Measurements from ENCODE around the gene DDRGK1. TPM values are rescaled to one million over a fixed set of nuclear protein-coding genes. Genes with fewer than 3 reads are reported as not detected.

DDRGK1 gene
- total RNA-seq, 1 experiment from 2014 or later = 22.0 TPM

- no peak for DNase-seq
- H3K79me2 ChIP-seq (ENCODE audit: low read length) = peaks cover 26% of the 10 kb centered on the region
- H2AFZ ChIP-seq (ENCODE audit: low read length) = no peak overlapping the region
- H3K4me3 ChIP-seq (ENCODE audit: low read length) = no peak overlapping the region
- no peaks in the 10 kb centered on the region for H4K20me1 ChIP-seq (ENCODE audit: insufficient read depth, low read depth, low read length)
- H3K9me2 ChIP-seq (replicated peaks; ENCODE audit: insufficient read depth, low read length) = no peaks in the 10 kb centered on the region
- peaks cover 10% of the 10 kb centered on the region for H3K4me1 ChIP-seq (ENCODE audit: low read length)
- no peak overlapping the region for H3K4me2 ChIP-seq (ENCODE audit: low read depth, low read length, poor library complexity, severe bottlenecking)
- no peaks in the 10 kb centered on the region for H3K9me3 ChIP-seq (ENCODE audit: low read length)
- H3K27ac ChIP-seq (ENCODE audit: low read length) = no peak overlapping the region
- no peak overlapping the region for H3K9ac ChIP-seq (ENCODE audit: low read length)
- H3K27me3 ChIP-seq (ENCODE audit: low read length) = no peaks in the 10 kb centered on the region
- peaks cover 15% of the 10 kb centered on the region; the same call in 1 of the 2 replicates for H3K36me3 ChIP-seq (ENCODE audit: insufficient read depth, low read length)
These were observed 4.3 kb downstream of the DDRGK1 start for GRCh38 chr20:3199976-3200755.

GRCh38 chr20:3199206-3199605, 5.3 kb downstream of the DDRGK1 start:
- DNase-seq = no peak
- Histone ChIP-seq H3K27me3 (ENCODE audit: low read length) (no peaks in the 10 kb centered on the region), H3K4me2 (ENCODE audit: low read depth, low read length, poor library complexity, severe bottlenecking) (no peak overlapping the region), H2AFZ (ENCODE audit: low read length) (no peak overlapping the region), H3K79me2 (ENCODE audit: low read length) (peaks cover 25% of the 10 kb centered on the region), H3K9me2 (replicated peaks; ENCODE audit: insufficient read depth, low read length) (no peaks in the 10 kb centered on the region), H3K4me1 (ENCODE audit: low read length) (peaks cover 10% of the 10 kb centered on the region), H3K9me3 (ENCODE audit: low read length) (no peaks in the 10 kb centered on the region), H3K36me3 (ENCODE audit: insufficient read depth, low read length) (peaks cover 15% of the 10 kb centered on the region; the same call in 1 of the 2 replicates), H4K20me1 (ENCODE audit: insufficient read depth, low read depth, low read length) (no peaks in the 10 kb centered on the region), H3K4me3 (ENCODE audit: low read length) (no peak overlapping the region), H3K27ac (ENCODE audit: low read length) (no peak overlapping the region), H3K9ac (ENCODE audit: low read length) (no peak overlapping the region)

- Histone ChIP-seq H3K36me3 (ENCODE audit: insufficient read depth, low read length) (peaks cover 12% of the 10 kb centered on the region), H3K9me3 (ENCODE audit: low read length) (no peaks in the 10 kb centered on the region), H3K27me3 (ENCODE audit: low read length) (no peaks in the 10 kb centered on the region), H3K4me1 (ENCODE audit: low read length) (no peaks in the 10 kb centered on the region), H3K27ac (ENCODE audit: low read length) (no peak overlapping the region), H2AFZ (ENCODE audit: low read length) (no peak overlapping the region), H3K4me3 (ENCODE audit: low read length) (no peak overlapping the region), H3K9me2 (replicated peaks; ENCODE audit: insufficient read depth, low read length) (no peaks in the 10 kb centered on the region), H3K79me2 (ENCODE audit: low read length) (0 out of 2 replicates have a peak, but pooled peaks cover 3% of the 10 kb centered on the region), H3K9ac (ENCODE audit: low read length) (no peak overlapping the region), H3K4me2 (ENCODE audit: low read depth, low read length, poor library complexity, severe bottlenecking) (no peak overlapping the region), H4K20me1 (ENCODE audit: insufficient read depth, low read depth, low read length) (no peaks in the 10 kb centered on the region)
- no peak for DNase-seq
These were observed 8.8 kb downstream of the DDRGK1 start for GRCh38 chr20:3195590-3196237.

GRCh38 chr20:3194617-3195280, 9.7 kb downstream of the DDRGK1 start:
- Histone ChIP-seq H3K4me1 (ENCODE audit: low read length) (no peaks in the 10 kb centered on the region), H4K20me1 (ENCODE audit: insufficient read depth, low read depth, low read length) (no peaks in the 10 kb centered on the region), H3K79me2 (ENCODE audit: low read length) (0 out of 2 replicates have a peak, but pooled peaks cover 3% of the 10 kb centered on the region), H3K9ac (ENCODE audit: low read length) (no peak overlapping the region), H2AFZ (ENCODE audit: low read length) (no peak overlapping the region), H3K27me3 (ENCODE audit: low read length) (no peaks in the 10 kb centered on the region), H3K27ac (ENCODE audit: low read length) (no peak overlapping the region), H3K4me3 (ENCODE audit: low read length) (no peak overlapping the region), H3K9me3 (ENCODE audit: low read length) (no peaks in the 10 kb centered on the region), H3K4me2 (ENCODE audit: low read depth, low read length, poor library complexity, severe bottlenecking) (no peak overlapping the region), H3K36me3 (ENCODE audit: insufficient read depth, low read length) (peaks cover 11% of the 10 kb centered on the region), H3K9me2 (replicated peaks; ENCODE audit: insufficient read depth, low read length) (no peaks in the 10 kb centered on the region)
- DNase-seq = no peak

- no peaks in the 10 kb centered on the region for H3K4me1 ChIP-seq (ENCODE audit: low read length)
- H3K79me2 ChIP-seq (ENCODE audit: low read length) = no peaks in the 10 kb centered on the region
- no peaks in the 10 kb centered on the region for H4K20me1 ChIP-seq (ENCODE audit: insufficient read depth, low read depth, low read length)
- peaks cover 4% of the 10 kb centered on the region for H3K36me3 ChIP-seq (ENCODE audit: insufficient read depth, low read length)
- H3K9ac ChIP-seq (ENCODE audit: low read length) = no peak overlapping the region
- H3K27me3 ChIP-seq (ENCODE audit: low read length) = no peaks in the 10 kb centered on the region
- no peak overlapping the region for H3K4me3 ChIP-seq (ENCODE audit: low read length)
- no peak overlapping the region for H3K27ac ChIP-seq (ENCODE audit: low read length)
- H3K9me3 ChIP-seq (ENCODE audit: low read length) = no peaks in the 10 kb centered on the region
- no peak overlapping the region for H2AFZ ChIP-seq (ENCODE audit: low read length)
- H3K4me2 ChIP-seq (ENCODE audit: low read depth, low read length, poor library complexity, severe bottlenecking) = no peak overlapping the region
- no peak for DNase-seq
- H3K9me2 ChIP-seq (replicated peaks; ENCODE audit: insufficient read depth, low read length) = no peaks in the 10 kb centered on the region
These were observed 10.5 kb downstream of the DDRGK1 start for GRCh38 chr20:3193806-3194616.

GRCh38 chr20:3192226-3193015, 12.1 kb downstream of the DDRGK1 start:
- H3K4me1 ChIP-seq (ENCODE audit: low read length) = no peaks in the 10 kb centered on the region
- no peak overlapping the region for H2AFZ ChIP-seq (ENCODE audit: low read length)
- H3K9me3 ChIP-seq (ENCODE audit: low read length) = no peaks in the 10 kb centered on the region
- H3K9ac ChIP-seq (ENCODE audit: low read length) = no peak overlapping the region
- no peak overlapping the region for H3K4me3 ChIP-seq (ENCODE audit: low read length)
- no peaks in the 10 kb centered on the region for H3K79me2 ChIP-seq (ENCODE audit: low read length)
- H3K36me3 ChIP-seq (ENCODE audit: insufficient read depth, low read length) = peaks cover 4% of the 10 kb centered on the region
- no peaks in the 10 kb centered on the region for H4K20me1 ChIP-seq (ENCODE audit: insufficient read depth, low read depth, low read length)
- no peaks in the 10 kb centered on the region for H3K9me2 ChIP-seq (replicated peaks; ENCODE audit: insufficient read depth, low read length)
- H3K4me2 ChIP-seq (ENCODE audit: low read depth, low read length, poor library complexity, severe bottlenecking) = no peak overlapping the region
- H3K27ac ChIP-seq (ENCODE audit: low read length) = no peak overlapping the region
- H3K27me3 ChIP-seq (ENCODE audit: low read length) = no peaks in the 10 kb centered on the region
- DNase-seq = no peak

GRCh38 chr20:3190681-3191111, 13.8 kb downstream of the DDRGK1 start:
- Histone ChIP-seq H3K4me1 (ENCODE audit: low read length) (no peaks in the 10 kb centered on the region), H3K9ac (ENCODE audit: low read length) (no peak overlapping the region), H3K36me3 (ENCODE audit: insufficient read depth, low read length) (no peaks in the 10 kb centered on the region; the same call in none of the 2 replicates)

More at GRCh38 chr20:3190681-3191111, 13.8 kb downstream of the DDRGK1 start:
- DNase-seq = no peak
- Histone ChIP-seq H3K27me3 (ENCODE audit: low read length) (no peaks in the 10 kb centered on the region), H3K9me3 (ENCODE audit: low read length) (no peaks in the 10 kb centered on the region), H3K9me2 (replicated peaks; ENCODE audit: insufficient read depth, low read length) (no peaks in the 10 kb centered on the region), H3K4me3 (ENCODE audit: low read length) (no peak overlapping the region), H3K4me2 (ENCODE audit: low read depth, low read length, poor library complexity, severe bottlenecking) (no peak overlapping the region), H2AFZ (ENCODE audit: low read length) (no peak overlapping the region), H3K79me2 (ENCODE audit: low read length) (no peaks in the 10 kb centered on the region), H3K27ac (ENCODE audit: low read length) (no peak overlapping the region), H4K20me1 (ENCODE audit: insufficient read depth, low read depth, low read length) (no peaks in the 10 kb centered on the region)
